Fibroblast of skin of left biceps (primary cell): ENCODE results near the gene CTDSPL.
A peak's percentile ranks its signal among the peaks of the same experiment; 100 is the strongest.

Source experiments
- DNase-seq, 2 experiments: peaks; one replicate each; pipeline ENCODE4 v3.0.0-alpha.2; 2013; ENCODE audit warnings: low read depth in 2 of 2

Gene CTDSPL

DNA sequence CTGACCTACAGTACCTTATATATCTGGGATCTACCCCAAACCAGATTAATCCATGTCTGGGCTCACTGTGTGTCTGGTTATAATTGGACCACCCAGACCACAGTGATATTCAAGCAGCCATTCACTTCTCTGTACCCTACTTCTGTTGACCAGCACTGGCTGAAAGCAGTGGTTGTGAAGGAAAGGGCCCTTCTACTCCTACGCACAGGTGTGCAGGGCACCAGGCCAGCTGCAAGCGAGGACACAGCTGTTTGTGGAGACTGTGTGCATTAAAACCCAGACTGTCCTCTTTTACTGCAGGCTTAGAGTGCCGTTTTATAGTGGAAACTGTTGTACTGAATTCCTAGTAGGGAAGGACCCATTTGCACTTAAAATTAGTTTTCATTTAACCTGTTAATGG lies 29.5 kb downstream of the CTDSPL start:
- DNase-seq = no peak

DNA sequence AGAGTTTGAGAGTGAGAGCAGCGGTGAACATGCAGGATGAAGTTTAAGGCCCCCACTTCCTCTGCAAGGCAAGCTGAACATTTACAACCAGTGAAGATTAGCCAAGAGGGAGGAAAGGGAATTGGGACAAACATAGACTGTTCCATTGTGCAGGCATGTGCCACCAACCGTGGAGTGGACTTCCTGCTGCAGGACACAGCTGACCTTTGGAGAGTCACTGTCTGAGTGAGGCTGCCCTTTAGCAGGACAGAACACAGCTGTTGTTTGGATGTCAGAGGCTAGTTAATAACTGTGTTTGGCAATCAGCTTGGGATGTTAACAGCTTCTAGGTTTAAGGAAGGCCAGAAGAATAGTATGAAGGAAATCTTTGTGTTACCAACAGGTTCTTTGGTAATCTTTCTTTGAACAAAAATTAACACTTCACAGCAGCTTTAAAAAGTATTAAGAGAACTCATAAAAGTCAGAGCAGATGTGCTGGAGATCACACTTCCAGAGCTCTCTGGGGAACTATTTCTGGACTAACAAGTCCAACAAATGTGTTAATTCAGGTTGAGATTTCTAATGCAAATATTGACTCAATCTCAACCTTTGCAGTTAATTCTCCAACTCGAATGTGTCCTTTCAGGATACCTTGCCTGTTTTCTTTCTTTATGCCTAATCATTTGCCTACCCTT lies 31.4 kb downstream of the CTDSPL start:
- DNase-seq = no peak

DNA sequence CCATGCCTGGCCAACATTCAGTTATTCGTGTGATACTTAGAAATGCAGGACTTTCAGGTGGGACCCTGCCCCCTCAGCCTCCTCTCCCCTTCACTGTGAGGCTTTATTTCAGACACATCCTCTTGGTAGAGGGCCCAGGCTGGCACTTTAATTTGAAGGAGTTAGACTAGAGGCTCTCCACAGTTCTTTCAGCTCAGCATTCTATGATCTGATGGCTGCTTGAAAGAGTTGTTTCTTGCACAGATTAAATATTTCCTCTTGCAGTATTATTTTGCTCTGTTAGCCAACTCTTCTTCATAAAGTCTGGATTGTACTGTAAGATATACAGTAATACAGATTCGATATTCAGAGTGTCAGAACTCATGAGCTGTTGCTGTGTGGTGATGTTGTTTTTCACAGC lies 35.1 kb downstream of the CTDSPL start:
- DNase-seq = no peak

DNA sequence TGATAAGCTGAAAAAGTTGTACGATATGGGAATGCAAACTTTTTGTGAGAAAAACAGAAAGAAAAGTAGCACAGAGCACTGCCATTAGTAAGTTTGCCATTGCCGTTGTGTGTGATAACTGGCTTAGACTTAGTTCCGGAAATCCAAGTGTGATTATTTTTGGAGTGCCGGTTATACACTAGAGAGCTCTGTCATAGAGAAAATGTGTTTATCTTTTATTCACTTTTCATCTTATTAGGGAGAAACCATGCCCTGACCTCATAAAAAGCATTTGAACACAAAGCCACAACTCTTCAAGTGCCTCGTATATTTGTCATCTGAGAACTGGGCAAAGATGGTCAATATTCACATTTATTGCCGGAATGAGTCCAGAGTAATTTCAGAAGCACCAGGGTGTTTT lies 36.1 kb downstream of the CTDSPL start:
- DNase-seq = no peak

DNA sequence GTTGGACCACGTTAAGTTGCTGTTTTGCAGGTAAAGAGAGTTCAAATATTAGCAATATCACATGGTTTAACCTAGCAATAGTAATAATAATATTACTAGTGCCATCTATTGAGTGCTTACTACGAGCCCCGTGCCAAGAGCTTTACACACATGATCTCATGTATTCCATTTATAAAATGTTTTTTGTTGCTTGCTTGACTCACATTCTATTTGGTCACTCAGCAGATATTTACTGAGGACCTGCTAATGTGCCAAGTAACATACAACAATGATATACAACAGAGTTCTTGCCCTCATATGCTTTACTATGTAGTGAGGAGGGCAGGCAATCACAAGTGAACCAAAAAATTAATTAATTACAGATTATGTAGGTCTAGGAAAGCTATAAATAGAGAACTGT lies 36.7 kb downstream of the CTDSPL start:
- no peak for DNase-seq

DNA sequence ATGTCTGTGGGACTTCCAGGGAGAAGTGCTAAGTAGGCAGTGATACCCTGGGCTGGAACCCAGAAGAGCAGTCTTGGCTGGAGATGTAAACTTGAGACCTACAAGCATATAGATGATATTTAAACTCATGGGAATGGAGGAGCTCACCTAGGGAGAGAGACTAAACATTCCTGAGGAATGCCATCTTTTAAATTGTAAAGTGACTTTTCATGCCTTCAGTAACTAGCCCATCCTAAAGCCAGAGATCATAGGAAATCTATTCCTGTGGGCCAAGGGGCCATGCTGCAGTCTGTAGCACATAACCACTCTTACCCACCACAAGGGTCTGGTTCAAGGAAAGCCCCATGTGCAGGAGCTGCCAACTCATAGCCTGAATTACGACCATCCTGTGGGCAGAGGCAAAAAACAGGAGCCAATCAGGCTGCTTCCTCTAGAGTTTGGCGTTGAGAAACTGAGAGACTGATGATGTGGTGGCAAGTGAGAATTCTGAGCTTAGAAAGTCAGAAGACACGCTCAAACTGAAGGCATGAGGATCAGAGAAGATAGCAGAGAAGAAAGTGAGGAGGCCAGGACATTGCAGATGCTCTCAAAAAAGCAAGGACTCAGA lies 37.5 kb downstream of the CTDSPL start:
- DNase-seq = no peak

DNA sequence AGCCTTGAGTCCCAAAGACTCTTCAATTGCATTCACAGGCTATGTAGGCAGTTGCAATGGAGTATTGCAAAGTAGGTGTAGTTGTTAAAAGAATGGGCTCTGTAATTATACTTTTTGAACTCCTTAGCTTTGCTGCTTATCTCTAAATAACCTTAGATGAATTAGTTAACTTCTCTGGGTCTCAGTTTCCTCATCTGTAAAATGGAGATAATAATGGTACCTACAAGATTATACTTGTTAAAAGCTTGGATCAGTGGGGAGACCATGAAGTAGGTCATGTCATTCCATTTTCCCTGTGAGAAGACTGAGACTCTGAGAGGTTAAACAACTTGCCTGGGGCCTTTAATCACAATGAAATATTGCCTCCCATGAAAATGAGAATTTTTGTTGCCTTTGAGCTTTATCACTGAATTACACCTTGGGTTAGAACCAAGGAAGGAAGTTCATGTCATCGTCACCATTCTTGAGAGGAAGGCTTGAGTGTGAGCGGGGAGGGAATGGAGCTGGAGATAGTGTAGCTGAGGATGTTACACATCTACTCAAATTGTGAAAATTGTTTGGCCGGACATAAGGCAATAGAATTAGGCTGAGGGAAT lies 38.1 kb downstream of the CTDSPL start:
- DNase-seq = no peak

DNA sequence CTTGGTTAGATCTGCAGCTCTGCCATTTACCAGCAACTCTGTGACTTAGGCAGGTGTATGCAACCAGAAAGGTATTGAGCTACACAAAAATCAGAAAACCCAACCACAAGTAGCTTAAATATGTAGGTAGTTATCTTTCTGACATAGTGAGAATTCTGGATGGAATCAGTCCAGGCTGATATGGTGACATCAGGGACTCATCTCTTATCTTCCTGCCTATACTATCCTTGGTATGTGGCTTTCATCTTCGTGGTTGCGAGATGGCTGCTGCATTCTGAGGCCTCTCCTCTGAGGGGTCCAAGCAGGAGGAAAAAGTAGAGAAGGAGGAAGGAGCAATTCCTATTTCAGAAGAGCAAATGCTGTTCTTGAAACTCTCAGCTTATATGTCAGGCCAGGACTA lies 40.0 kb downstream of the CTDSPL start:
- no peak for DNase-seq

DNA sequence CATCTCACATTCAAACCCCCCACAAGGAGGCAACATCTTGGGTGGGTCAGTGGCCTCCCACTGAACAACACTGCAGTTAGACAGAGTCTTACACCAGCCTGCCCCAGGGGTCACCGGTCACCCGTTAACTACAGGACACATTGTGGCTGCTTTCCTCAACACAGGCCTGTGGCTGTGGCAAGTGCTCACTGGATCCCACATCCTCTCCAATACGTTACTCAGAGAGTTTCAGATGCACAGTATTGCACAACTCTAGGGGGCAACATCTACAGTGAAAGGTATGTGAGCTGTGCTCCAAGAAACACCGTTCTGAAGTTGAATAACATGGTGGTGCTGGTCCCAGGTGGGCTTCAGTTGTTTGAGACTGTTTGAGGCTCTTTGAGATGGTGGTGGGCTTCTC lies 41.0 kb downstream of the CTDSPL start:
- no peak for DNase-seq

DNA sequence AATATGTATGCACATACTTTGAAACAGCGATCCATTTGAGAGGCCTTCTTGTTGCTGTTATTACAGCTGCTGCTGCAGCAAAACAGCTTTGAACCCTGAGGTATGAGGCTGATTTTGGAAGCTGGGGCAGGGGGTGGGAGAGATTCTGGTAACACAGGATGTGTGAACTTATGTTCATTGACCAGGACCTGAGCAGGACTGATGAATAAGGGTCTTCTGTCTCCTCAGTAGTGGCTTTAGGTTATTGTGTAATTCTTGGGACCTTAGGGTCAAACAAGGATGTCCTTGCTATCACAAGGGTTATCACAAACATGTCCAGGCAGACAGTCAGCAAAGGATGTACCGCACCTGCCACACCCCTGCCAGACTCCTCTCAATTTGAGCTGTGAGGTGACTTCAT lies 41.6 kb downstream of the CTDSPL start:
- DNase-seq = no peak

DNA sequence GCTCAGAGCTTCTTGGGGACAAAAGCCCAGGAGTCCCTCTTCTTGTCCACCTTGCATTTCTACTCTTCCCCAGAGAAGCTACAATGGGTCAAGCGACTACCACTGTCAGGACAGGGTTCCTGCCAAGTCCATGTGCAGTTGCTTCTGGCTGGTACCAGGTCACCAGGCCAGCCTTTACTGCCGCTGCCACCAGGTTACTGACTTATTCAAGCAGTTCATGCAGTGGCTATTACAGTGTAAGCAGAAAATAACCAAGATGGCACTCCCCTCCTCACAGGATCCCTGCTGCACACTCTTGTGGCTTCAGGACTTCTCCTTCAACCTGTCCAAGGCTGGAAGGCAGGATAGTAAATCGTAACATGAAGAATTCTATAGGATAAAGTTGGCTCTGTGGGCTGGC lies 42.1 kb downstream of the CTDSPL start:
- DNase-seq = no peak

DNA sequence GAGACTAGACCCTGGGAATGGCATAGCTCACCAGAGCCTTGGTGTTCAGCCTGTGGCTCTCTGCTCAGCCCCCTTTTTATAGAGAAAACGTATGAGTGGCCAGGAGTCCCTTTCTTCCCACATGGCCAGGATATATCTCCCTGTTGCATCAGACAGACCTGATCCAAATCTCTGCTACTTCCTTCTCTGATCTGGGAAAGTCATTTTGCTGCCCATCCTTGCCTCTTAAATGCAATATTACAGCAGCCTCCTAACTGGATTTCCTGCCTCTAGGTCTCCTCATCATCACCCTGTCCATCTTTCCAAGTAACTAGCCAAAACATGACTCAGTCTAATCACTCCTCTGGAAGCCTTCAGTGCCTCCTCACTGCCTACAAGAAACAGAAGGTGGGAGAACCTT lies 42.9 kb downstream of the CTDSPL start:
- peak in 1 of 2 experiments; percentile 6 for DNase-seq

DNA sequence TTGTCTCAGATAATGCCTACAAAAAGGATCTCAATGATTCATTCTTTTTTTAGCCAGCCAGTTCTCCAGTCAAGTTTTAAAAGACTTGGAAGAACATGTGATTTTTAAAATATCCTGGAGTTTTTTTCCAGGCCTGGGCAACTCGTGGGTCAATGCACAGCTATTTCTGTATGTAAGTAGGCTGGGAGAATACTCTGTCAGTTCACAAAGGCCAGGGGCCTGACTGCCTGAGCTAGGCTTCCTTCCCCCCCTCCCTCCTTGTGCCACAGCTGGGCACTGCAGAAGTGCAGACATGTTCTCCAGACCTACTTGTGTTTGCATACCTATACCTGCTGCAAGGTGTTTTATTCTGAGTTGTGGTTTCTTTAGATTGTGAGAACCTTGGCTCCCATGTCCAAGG lies 43.7 kb downstream of the CTDSPL start:
- DNase-seq = no peak

DNA sequence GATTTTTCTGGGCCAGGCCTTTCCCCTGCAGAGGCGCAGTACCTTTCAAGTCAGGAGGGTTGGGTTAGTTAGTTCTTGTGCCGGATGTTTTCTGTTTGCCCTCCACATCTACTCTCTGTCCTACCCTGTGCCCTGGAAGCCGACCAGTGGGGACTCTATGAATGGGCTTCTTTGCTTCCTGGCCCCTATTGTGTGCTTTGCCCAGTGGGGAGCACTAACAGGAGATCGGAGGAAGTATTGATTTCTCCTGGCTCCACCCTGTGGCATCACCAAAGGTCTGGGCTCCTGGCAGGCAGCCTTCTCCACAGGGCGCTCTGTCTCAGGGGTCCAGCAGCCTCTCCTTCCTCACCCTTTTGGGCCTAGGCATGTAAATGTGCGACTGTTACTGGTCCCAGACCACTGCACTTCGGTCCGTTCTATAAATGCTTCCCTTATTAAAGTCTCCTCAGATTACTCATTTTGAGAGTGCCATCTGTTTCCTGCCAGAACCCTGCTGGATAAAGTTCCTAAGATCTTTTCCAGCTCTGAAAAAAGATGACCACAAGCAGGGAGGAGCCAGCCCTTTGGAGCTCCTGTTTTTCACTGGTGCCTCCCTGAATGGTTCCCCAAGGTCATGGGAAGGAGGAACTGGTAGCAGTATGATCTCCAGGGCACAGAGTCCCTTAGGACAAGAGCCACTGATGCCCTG lies 44.5 kb downstream of the CTDSPL start:
- peak; percentile 9 to 18 for DNase-seq

DNA sequence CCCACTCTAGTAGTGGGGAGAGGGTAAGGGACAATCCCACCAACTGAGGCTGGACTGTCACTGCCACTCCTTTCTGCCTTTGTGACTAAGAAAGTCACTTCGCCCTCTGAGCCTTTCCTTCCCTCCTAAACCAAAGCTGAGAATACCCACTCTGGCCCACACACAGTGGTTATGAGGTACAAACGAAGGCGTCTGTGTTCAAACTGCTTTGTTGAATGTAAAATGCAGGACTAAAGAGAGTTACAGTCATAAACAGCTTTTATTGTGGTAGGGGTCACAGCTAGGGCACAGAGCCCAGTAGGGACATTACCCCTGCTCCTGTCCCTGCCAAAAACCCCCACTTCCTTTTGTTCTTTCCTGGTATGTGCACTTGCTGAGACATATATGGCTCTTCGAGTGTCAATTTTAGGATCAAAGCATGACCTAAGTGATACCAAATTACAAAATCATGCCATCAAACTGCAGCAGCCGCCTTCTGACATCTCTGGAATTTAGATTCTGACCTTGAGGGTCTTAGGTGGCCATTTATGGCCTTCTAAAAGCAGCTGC lies 45.1 kb downstream of the CTDSPL start:
- no peak for DNase-seq

DNA sequence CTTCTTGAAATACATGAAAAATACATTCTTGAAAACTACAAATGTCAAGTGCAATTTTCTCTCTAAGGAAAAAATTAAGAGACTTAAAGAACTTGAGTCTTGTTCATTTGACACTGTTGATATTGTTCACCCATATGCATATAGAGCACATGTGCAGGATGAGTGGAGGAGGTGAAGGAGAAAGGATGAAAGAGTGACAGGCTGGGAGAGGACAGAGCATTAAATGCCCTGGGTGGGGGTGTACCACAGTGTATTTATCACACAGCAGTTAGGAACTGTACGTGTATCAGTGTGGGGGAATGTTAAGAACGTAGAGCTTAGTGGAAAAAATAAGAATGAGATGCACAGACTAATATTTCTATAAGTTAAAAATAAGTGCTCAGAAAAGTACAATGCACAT lies 45.7 kb downstream of the CTDSPL start:
- no peak for DNase-seq

DNA sequence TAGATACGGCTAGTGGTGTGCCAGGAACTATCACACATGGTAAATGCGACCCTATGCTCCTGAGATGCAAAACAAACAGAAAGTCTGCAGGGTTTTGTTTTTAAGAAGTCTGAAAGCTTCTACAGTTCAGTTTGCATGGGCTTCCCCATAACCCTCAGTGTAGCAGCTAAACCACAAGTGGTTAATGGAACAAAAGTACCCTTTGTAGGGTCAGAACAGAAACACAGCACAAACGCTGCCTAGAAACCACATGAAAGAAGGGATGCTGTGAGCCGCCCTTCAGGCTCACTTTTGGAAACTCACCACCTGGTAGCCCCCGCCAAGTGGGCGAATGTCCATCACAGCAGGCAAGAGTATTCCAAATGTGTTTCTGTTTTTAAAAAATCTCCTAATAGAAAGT lies 46.2 kb downstream of the CTDSPL start:
- DNase-seq = no peak

DNA sequence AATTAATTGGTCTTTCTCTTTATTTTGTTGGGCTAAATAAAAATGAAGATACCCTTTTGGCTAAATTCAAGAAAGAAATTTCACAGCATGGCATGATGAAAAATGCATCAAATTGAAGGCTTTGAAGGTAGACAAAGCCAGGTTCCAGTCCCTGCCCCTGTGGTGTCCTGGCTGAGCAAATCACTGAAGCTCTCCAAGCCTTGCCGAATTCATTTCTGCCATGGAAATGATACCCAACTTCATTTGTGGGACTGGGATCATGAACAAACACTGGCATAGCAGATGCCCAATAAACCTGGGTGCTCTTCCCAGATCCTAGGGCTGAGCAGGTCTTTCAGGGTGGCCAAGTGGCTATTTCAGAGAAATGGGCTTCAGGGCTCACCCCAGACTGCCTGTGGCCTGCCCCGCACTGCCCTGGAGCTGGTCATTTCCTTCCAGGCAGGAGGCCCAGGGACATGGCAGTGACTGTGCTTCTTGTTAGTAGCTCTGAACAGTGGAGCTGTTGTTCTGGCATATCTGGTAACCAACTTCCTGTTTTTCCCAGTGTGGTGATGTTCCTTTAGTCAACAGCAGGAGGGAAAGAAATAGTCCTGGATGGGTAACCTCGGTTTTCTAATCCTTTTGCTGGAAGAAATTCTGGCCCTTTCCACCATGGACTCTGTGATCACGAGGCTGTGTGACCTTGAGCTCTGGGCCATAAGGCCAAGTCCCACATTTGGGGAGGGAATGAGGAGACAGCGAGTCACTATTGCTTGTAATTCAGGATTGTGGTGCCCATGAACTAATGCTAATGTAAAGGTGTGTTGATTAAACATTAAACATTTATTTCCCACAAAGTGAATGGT lies 47.6 kb downstream of the CTDSPL start:
- no peak for DNase-seq

DNA sequence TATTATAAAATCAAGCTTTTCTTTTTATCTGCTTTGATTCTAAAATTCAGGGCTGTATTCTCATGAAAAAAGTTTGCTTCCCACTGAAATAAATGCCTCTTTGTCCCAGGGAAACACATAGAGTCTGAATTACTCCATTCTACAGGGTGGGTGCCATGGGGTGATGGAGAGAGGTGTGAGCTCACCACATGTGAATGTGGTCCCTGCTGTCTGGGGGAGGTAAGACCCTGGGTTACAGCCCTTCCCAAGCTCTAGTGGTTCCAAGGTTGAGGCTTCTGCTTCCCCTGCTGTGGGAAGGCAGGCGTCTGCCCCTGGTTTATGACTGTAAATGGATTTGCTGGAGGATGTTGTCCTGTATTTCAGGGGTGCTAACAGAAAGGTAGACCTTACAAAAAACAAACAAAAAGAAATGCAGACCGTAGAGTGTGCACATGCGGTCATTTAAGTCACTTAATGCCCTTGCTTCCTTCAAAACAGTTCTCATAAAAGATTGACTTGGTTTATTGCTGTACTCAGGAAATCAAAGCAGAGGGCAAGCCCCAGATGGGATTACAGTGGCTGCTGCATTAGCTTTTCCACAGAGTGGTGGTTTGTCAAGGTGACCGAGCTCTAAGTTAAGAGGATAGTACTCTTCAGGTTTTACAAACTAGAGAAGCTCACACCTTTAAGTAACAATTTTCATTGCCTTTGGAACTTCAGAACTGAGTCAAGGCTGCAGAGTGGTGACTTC lies 49.2 kb downstream of the CTDSPL start:
- no peak for DNase-seq

DNA sequence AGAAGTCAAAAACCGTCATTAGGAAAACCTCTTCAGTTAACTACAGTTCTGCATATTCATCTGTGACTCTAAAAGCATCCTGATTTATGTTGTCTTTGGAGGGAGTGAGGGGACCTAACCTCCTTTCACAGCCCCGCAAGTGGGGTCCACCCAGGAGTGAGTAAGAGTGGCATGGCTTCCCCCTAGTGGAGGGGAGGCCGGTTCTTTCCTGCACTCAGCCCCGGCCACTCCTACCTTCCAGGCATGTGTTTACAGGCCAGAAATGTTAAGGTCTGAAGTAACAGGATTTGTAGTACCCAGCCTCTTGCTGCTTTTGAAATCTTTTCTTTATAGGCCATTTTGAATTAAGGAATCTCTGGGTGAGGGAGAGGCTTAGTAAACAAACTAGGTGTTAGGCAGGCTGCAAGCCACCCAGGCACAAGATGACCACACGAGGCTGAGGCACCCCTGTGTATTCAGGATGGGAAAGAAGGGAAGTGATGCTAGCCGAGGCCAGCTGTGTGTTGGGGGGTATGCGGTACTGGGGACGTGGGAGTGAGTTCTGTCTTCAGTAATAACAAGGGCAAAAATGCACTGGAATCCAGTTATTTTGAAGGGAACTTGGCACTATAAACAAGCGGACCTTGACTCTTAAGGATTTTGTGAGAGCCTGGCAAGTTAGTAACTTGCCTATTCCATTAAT lies 50.5 kb downstream of the CTDSPL start:
- no peak for DNase-seq

DNA sequence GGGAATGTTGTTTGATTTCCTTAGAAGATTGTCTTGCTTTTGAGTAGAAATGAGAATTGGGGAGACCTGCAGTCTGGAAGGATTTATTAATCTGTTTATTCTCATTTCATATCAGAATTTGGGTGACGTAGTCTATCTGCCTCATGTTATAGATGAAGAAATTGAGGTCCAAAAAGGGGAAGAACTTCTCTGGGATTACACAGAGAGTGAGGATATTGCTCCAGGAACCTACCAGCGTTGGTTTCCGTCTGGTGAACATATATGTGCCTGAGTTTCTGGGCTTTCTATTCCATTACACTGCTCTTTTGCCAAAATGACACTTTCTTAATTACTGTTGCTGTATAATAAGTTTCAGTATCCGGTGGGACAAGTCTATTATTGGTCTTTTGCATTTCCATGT lies 51.8 kb downstream of the CTDSPL start:
- no peak for DNase-seq
